Ureter (tissue), 1 donor: Measurements from ENCODE around the gene HES2. TPM values are rescaled to one million over a fixed set of nuclear protein-coding genes. Genes with fewer than 3 reads are reported as not detected.
"Not testable (repeated sequence)": the region's sequence is repeated elsewhere in the genome, so short reads cannot be mapped to it uniquely, and the experiment has no call there.

Experiments
- DNase-seq: peaks from one replicate; pipeline ENCODE4 v3.0.0-alpha.2; 2020; ENCODE audit warnings: low spot score
- total RNA-seq: library from RNA; stranded (reverse); gene quantifications from one replicate; pipeline ENCODE4 v1.2.4, GENCODE V29; 2023
- donor health status: DM: yes; HTN: yes; CAD: no.

HES2 gene
- total RNA-seq, 1 donor from 2014 or later, result 2.1 TPM

GRCh38 chr1:6437012-6437700, 17.4 kb upstream of the HES2 start:
- DNase-seq, result not testable (repeated sequence)

GRCh38 chr1:6436277-6436676, 16.6 kb upstream of the HES2 start:
- not testable (repeated sequence) for DNase-seq

GRCh38 chr1:6435547-6435946, 15.8 kb upstream of the HES2 start:
- DNase-seq, result no peak

GRCh38 chr1:6435129-6435528, 15.4 kb upstream of the HES2 start:
- no peak for DNase-seq

- DNase-seq, result no peak
Observed at GRCh38 chr1:6434186-6434585, 14.5 kb upstream of the HES2 start.

GRCh38 chr1:6431645-6432579, 12.2 kb upstream of the HES2 start:
- not testable (repeated sequence) for DNase-seq

- DNase-seq, result not testable (repeated sequence)
Observed at GRCh38 chr1:6429660-6430411, 10.1 kb upstream of the HES2 start.

- not testable (repeated sequence) for DNase-seq
Observed at GRCh38 chr1:6428453-6428852, 8.7 kb upstream of the HES2 start.

- DNase-seq, result no peak
Observed at GRCh38 chr1:6427441-6428390, 8.0 kb upstream of the HES2 start.

- DNase-seq, result no peak
Observed at GRCh38 chr1:6426972-6427350, 7.2 kb upstream of the HES2 start.

GRCh38 chr1:6426277-6426971, 6.7 kb upstream of the HES2 start:
- no peak for DNase-seq

GRCh38 chr1:6425658-6426057, 5.9 kb upstream of the HES2 start:
- DNase-seq, result no peak

- DNase-seq, result no peak
Observed at GRCh38 chr1:6424619-6425593, 5.2 kb upstream of the HES2 start, which contains the start of gene ESPN. Gene ESPN, plus strand, starts transcription at chr1:6424776. Its CDS starts 180 bp downstream, at chr1:6424956.

- no peak for DNase-seq
Observed at GRCh38 chr1:6424000-6424565, 4.4 kb upstream of the HES2 start.

GRCh38 chr1:6423321-6423999, 3.7 kb upstream of the HES2 start:
- DNase-seq, result no peak

GRCh38 chr1:6421266-6421665, 1.5 kb upstream of the HES2 start:
- no peak for DNase-seq

- DNase-seq, result no peak
Observed at GRCh38 chr1:6420454-6421042, 829 bp upstream of the HES2 start.

GRCh38 chr1:6419397-6419803, 319 bp downstream of the HES2 start:
- DNase-seq, result no peak
